ENCODE results near the gene RAB6D. TPM values are rescaled to one million over a fixed set of nuclear protein-coding genes. Genes with fewer than 3 reads are reported as not detected.
"Not testable (repeated sequence)": the region's sequence is repeated elsewhere in the genome, so short reads cannot be mapped to it uniquely, and the experiment has no call there.

The RAB6D gene
- under 0.01 TPM in 1 of 2 replicates, not detected in the other for total RNA-seq

- peak; percentile 7 for DNase-seq
Measured at GRCh38 chr2:131363703-131364186, at the start of gene RAB6D. TSS of gene RAB6D (minus strand) at chr2:131364168. CDS start at chr2:131363720, 448 bp downstream.

GRCh38 chr2:131413148-131413747 is 49.3 kb upstream of the RAB6D start:
- DNase-seq: peak; percentile 85

GRCh38 chr2:131410173-131410572 is 46.2 kb upstream of the RAB6D start:
- no peak for DNase-seq

GRCh38 chr2:131408778-131409177 is 44.8 kb upstream of the RAB6D start:
- DNase-seq: no peak

- no peak for DNase-seq
Measured at GRCh38 chr2:131408207-131408606, 44.2 kb upstream of the RAB6D start.

- DNase-seq: no peak
Measured at GRCh38 chr2:131404753-131405152, 40.8 kb upstream of the RAB6D start.

GRCh38 chr2:131402320-131403039 is 38.5 kb upstream of the RAB6D start:
- DNase-seq: no peak

- no peak for DNase-seq
Measured at GRCh38 chr2:131400849-131401248, 36.9 kb upstream of the RAB6D start.

- DNase-seq: not testable (repeated sequence)
Measured at GRCh38 chr2:131400441-131400840, 36.5 kb upstream of the RAB6D start.

GRCh38 chr2:131396209-131396608 is 32.2 kb upstream of the RAB6D start:
- not testable (repeated sequence) for DNase-seq

GRCh38 chr2:131395024-131395645 is 31.2 kb upstream of the RAB6D start:
- not testable (repeated sequence) for DNase-seq

- peak; percentile 5 for DNase-seq
Measured at GRCh38 chr2:131394147-131394931, 30.4 kb upstream of the RAB6D start.

- DNase-seq: not testable (repeated sequence)
Measured at GRCh38 chr2:131391953-131392352, 28.0 kb upstream of the RAB6D start.

GRCh38 chr2:131391471-131391870 is 27.5 kb upstream of the RAB6D start:
- not testable (repeated sequence) for DNase-seq

GRCh38 chr2:131390495-131391130 is 26.6 kb upstream of the RAB6D start:
- not testable (repeated sequence) for DNase-seq

- DNase-seq: no peak
Measured at GRCh38 chr2:131389657-131390056, 25.7 kb upstream of the RAB6D start.

GRCh38 chr2:131388834-131389233 is 24.9 kb upstream of the RAB6D start:
- DNase-seq: not testable (repeated sequence)

GRCh38 chr2:131373111-131373510 is 9.1 kb upstream of the RAB6D start:
- not testable (repeated sequence) for DNase-seq

- DNase-seq: no peak
Measured at GRCh38 chr2:131369954-131370353, 6.0 kb upstream of the RAB6D start.

GRCh38 chr2:131368493-131369066 is 4.6 kb upstream of the RAB6D start:
- not testable (repeated sequence) for DNase-seq

- no peak for DNase-seq
Measured at GRCh38 chr2:131367352-131367751, 3.4 kb upstream of the RAB6D start.

- DNase-seq: no peak
Measured at GRCh38 chr2:131366643-131367042, 2.7 kb upstream of the RAB6D start.

All from dermis blood vessel endothelial cell (primary cell).